ENCODE measurements around the gene CTNND2.

GRCh38 chr5:11052871-11053270, 851.4 kb downstream of the CTNND2 start:
- TF ChIP-seq CTCF (IDR thresholded peaks at IDR 0.05) (no peak), POLR2A (IDR thresholded peaks at IDR 0.05) (no peak)
